ENCODE measurements around the gene FMO3. TPM values are rescaled to one million over a fixed set of nuclear protein-coding genes. Genes with fewer than 3 reads are reported as not detected.

Gene FMO3
- total RNA-seq, 1 experiment from 2014 or later, result not detected

- Histone ChIP-seq H3K27me3 (ENCODE audit: control insufficient read depth, insufficient read depth, low read length) (no peaks in the 10 kb centered on the region), H3K36me3 (replicated peaks; ENCODE audit: control insufficient read depth, insufficient read depth, low read length) (no peaks in the 10 kb centered on the region), H3K4me3 (ENCODE audit: insufficient read depth, low read depth, low read length) (no peak overlapping the region)
- DNase-seq, result no peak
Observed at GRCh38 chr1:171107262-171107940, 16.7 kb downstream of the FMO3 start.

GRCh38 chr1:171107969-171108368 lies 17.3 kb downstream of the FMO3 start:
- H3K36me3 ChIP-seq (replicated peaks; ENCODE audit: control insufficient read depth, insufficient read depth, low read length), result no peaks in the 10 kb centered on the region
- no peaks in the 10 kb centered on the region for H3K27me3 ChIP-seq (ENCODE audit: control insufficient read depth, insufficient read depth, low read length)

GRCh38 chr1:171109966-171110365 lies 19.3 kb downstream of the FMO3 start:
- DNase-seq, result no peak

More at GRCh38 chr1:171107969-171108368, 17.3 kb downstream of the FMO3 start:
- no peak for DNase-seq
- no peak overlapping the region for H3K4me3 ChIP-seq (ENCODE audit: insufficient read depth, low read depth, low read length)

GRCh38 chr1:171110621-171111326 lies 20.1 kb downstream of the FMO3 start:
- H3K4me3 ChIP-seq (ENCODE audit: insufficient read depth, low read depth, low read length), result no peak overlapping the region
- DNase-seq, result no peak
- H3K27me3 ChIP-seq (ENCODE audit: control insufficient read depth, insufficient read depth, low read length), result no peaks in the 10 kb centered on the region
- H3K36me3 ChIP-seq (replicated peaks; ENCODE audit: control insufficient read depth, insufficient read depth, low read length), result no peaks in the 10 kb centered on the region

More at GRCh38 chr1:171109966-171110365, 19.3 kb downstream of the FMO3 start:
- Histone ChIP-seq H3K27me3 (ENCODE audit: control insufficient read depth, insufficient read depth, low read length) (no peaks in the 10 kb centered on the region), H3K36me3 (replicated peaks; ENCODE audit: control insufficient read depth, insufficient read depth, low read length) (no peaks in the 10 kb centered on the region), H3K4me3 (ENCODE audit: insufficient read depth, low read depth, low read length) (no peak overlapping the region)

GRCh38 chr1:171112119-171112518 lies 21.4 kb downstream of the FMO3 start:
- Histone ChIP-seq H3K36me3 (replicated peaks; ENCODE audit: control insufficient read depth, insufficient read depth, low read length) (no peaks in the 10 kb centered on the region), H3K4me3 (ENCODE audit: insufficient read depth, low read depth, low read length) (no peak overlapping the region)
- no peak for DNase-seq

GRCh38 chr1:171113382-171113781 lies 22.7 kb downstream of the FMO3 start:
- Histone ChIP-seq H3K36me3 (replicated peaks; ENCODE audit: control insufficient read depth, insufficient read depth, low read length) (no peaks in the 10 kb centered on the region), H3K27me3 (ENCODE audit: control insufficient read depth, insufficient read depth, low read length) (no peaks in the 10 kb centered on the region), H3K4me3 (ENCODE audit: insufficient read depth, low read depth, low read length) (no peak overlapping the region)
- DNase-seq, result no peak

More at GRCh38 chr1:171112119-171112518, 21.4 kb downstream of the FMO3 start:
- H3K27me3 ChIP-seq (ENCODE audit: control insufficient read depth, insufficient read depth, low read length), result no peaks in the 10 kb centered on the region

- Histone ChIP-seq H3K4me3 (ENCODE audit: insufficient read depth, low read depth, low read length) (no peak overlapping the region), H3K36me3 (replicated peaks; ENCODE audit: control insufficient read depth, insufficient read depth, low read length) (no peaks in the 10 kb centered on the region), H3K27me3 (ENCODE audit: control insufficient read depth, insufficient read depth, low read length) (no peaks in the 10 kb centered on the region)
- no peak for DNase-seq
Observed at GRCh38 chr1:171115280-171115897, 24.7 kb downstream of the FMO3 start.

GRCh38 chr1:171116676-171117075 lies 26.0 kb downstream of the FMO3 start:
- no peaks in the 10 kb centered on the region for H3K27me3 ChIP-seq (ENCODE audit: control insufficient read depth, insufficient read depth, low read length)
- no peak overlapping the region for H3K4me3 ChIP-seq (ENCODE audit: insufficient read depth, low read depth, low read length)
- H3K36me3 ChIP-seq (replicated peaks; ENCODE audit: control insufficient read depth, insufficient read depth, low read length), result no peaks in the 10 kb centered on the region
- DNase-seq, result no peak

- H3K27me3 ChIP-seq (ENCODE audit: control insufficient read depth, insufficient read depth, low read length), result no peaks in the 10 kb centered on the region
- DNase-seq, result no peak
- no peak overlapping the region for H3K4me3 ChIP-seq (ENCODE audit: insufficient read depth, low read depth, low read length)
- no peaks in the 10 kb centered on the region for H3K36me3 ChIP-seq (replicated peaks; ENCODE audit: control insufficient read depth, insufficient read depth, low read length)
Observed at GRCh38 chr1:171117085-171117484, 26.4 kb downstream of the FMO3 start.

GRCh38 chr1:171119648-171120047 lies 28.9 kb downstream of the FMO3 start:
- Histone ChIP-seq H3K27me3 (ENCODE audit: control insufficient read depth, insufficient read depth, low read length) (no peaks in the 10 kb centered on the region), H3K36me3 (replicated peaks; ENCODE audit: control insufficient read depth, insufficient read depth, low read length) (no peaks in the 10 kb centered on the region), H3K4me3 (ENCODE audit: insufficient read depth, low read depth, low read length) (no peak overlapping the region)
- DNase-seq, result no peak

GRCh38 chr1:171122299-171122698 lies 31.6 kb downstream of the FMO3 start:
- no peaks in the 10 kb centered on the region for H3K36me3 ChIP-seq (replicated peaks; ENCODE audit: control insufficient read depth, insufficient read depth, low read length)
- no peak overlapping the region for H3K4me3 ChIP-seq (ENCODE audit: insufficient read depth, low read depth, low read length)
- no peaks in the 10 kb centered on the region for H3K27me3 ChIP-seq (ENCODE audit: control insufficient read depth, insufficient read depth, low read length)
- DNase-seq, result no peak

GRCh38 chr1:171122893-171123292 lies 32.2 kb downstream of the FMO3 start:
- H3K36me3 ChIP-seq (replicated peaks; ENCODE audit: control insufficient read depth, insufficient read depth, low read length), result no peaks in the 10 kb centered on the region
- DNase-seq, result no peak
- H3K4me3 ChIP-seq (ENCODE audit: insufficient read depth, low read depth, low read length), result no peak overlapping the region
- no peaks in the 10 kb centered on the region for H3K27me3 ChIP-seq (ENCODE audit: control insufficient read depth, insufficient read depth, low read length)

- H3K27me3 ChIP-seq (ENCODE audit: control insufficient read depth, insufficient read depth, low read length), result no peaks in the 10 kb centered on the region
- H3K4me3 ChIP-seq (ENCODE audit: insufficient read depth, low read depth, low read length), result no peak overlapping the region
- DNase-seq, result no peak
- H3K36me3 ChIP-seq (replicated peaks; ENCODE audit: control insufficient read depth, insufficient read depth, low read length), result no peaks in the 10 kb centered on the region
Observed at GRCh38 chr1:171126504-171126903, 35.8 kb downstream of the FMO3 start.

DNA sequence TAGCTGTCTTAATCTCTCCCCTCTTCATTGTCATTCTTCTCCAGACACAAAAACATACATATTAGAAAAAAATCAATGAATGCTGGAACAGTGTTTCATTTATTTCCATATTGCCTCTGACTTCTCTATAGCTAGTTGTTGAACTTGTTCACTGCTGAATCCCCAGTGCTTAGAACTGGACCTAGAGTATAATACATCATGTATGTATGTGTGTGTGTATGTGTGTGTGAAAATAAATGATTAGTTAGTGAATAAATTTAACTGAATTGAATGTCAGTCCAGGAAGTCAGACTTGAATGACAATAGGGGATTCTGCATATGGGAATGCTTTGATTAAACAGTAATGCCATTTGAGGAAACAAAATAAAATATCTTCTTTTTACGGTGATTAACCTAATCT lies 36.4 kb downstream of the FMO3 start:
- DNase-seq, result no peak
- H3K36me3 ChIP-seq (replicated peaks; ENCODE audit: control insufficient read depth, insufficient read depth, low read length), result no peaks in the 10 kb centered on the region
- H3K27me3 ChIP-seq (ENCODE audit: control insufficient read depth, insufficient read depth, low read length), result no peaks in the 10 kb centered on the region
- H3K4me3 ChIP-seq (ENCODE audit: insufficient read depth, low read depth, low read length), result no peak overlapping the region

GRCh38 chr1:171127501-171127900 lies 36.8 kb downstream of the FMO3 start:
- Histone ChIP-seq H3K4me3 (ENCODE audit: insufficient read depth, low read depth, low read length) (no peak overlapping the region), H3K36me3 (replicated peaks; ENCODE audit: control insufficient read depth, insufficient read depth, low read length) (no peaks in the 10 kb centered on the region), H3K27me3 (ENCODE audit: control insufficient read depth, insufficient read depth, low read length) (no peaks in the 10 kb centered on the region)
- DNase-seq, result no peak

All from H7 (cell line).